Mucosa of stomach (tissue), 1 donor: Measurements from ENCODE around the gene EFCAB7.

ENCODE experiments used
- H3K27me3 ChIP-seq: one replicate; pipeline ENCODE4 v1.7.0; 2013; ENCODE audit warnings: mild to moderate bottlenecking, low read length; ENCODE audit not compliant: control insufficient read depth, insufficient read depth
- H3K36me3 ChIP-seq: one replicate; pipeline ENCODE4 v1.7.0; 2013; ENCODE audit warnings: low read length; ENCODE audit not compliant: control insufficient read depth, insufficient read depth
- H3K4me1 ChIP-seq: one replicate; pipeline ENCODE4 v1.7.0; 2013; ENCODE audit warnings: mild to moderate bottlenecking, low read length; ENCODE audit not compliant: control insufficient read depth, insufficient read depth
- H3K4me3 ChIP-seq: one replicate; pipeline ENCODE4 v1.7.0; 2013; ENCODE audit warnings: low read length
- H3K9ac ChIP-seq: one replicate; pipeline ENCODE4 v1.7.0; 2013; ENCODE audit warnings: mild to moderate bottlenecking, low read length, moderate library complexity
- H3K9me3 ChIP-seq: one replicate; pipeline ENCODE4 v1.7.0; 2013; ENCODE audit warnings: mild to moderate bottlenecking, low read length, moderate library complexity; ENCODE audit not compliant: control insufficient read depth
- donor health status: Pancreatic carcinoma.

The EFCAB7 gene

DNA sequence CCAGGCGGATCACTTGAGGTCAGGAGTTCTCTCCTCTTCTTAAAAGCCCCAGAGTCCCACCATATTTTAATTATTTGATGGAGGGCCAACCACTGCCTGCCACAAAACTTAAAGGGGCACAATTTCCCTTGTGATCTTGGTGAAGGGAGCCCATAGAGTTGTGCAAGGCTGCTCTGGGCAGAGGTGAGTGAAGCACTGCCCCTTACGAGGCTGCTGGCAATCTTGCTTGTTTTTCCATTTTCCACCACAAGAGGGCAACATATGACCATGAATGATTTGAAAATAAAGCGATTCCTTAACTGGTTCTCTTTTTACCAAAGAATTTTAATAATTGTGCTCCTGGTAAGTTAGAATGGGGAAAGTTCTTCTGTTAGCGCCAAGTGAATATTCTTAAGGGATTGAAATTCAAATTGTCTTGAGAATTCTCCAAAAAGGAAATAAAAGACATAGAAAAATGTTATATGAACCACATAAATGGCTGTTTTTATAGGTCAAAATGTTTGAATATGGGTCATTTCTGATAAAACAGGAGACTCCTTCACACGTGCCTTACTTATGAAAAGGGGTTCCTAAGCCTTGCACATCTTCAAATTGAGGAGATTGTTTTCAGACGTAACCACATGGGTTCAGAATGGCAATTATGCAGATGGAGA, 92.6 kb downstream of the EFCAB7 start:
- Histone ChIP-seq H3K9ac (no peak overlapping the region), H3K27me3 (no peaks in the 10 kb centered on the region), H3K36me3 (no peaks in the 10 kb centered on the region), H3K9me3 (no peaks in the 10 kb centered on the region), H3K4me3 (no peak overlapping the region), H3K4me1 (no peaks in the 10 kb centered on the region)

DNA sequence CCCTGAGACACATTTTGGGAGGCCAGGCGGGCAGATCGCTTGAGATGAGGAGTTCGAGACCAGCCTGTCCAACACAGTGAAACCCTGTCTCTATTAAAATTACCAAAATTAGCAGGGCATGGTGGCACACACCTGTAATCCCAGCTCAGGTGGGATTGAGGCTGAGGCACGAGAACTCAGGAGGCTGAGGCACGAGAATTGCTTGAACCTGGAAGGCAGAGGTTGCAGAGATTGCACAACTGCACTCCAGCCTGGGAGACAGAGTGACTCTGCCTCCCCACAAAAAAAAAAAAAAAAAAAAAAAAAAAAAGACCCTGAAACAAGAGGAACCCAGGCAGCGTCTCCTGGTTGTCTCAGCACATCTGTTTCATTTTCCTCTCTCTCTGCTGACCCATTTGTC, 94.1 kb downstream of the EFCAB7 start:
- no peak overlapping the region for H3K4me3 ChIP-seq
- no peaks in the 10 kb centered on the region for H3K27me3 ChIP-seq
- no peak overlapping the region for H3K9ac ChIP-seq
- no peaks in the 10 kb centered on the region for H3K36me3 ChIP-seq
- H3K9me3 ChIP-seq, result no peaks in the 10 kb centered on the region
- no peaks in the 10 kb centered on the region for H3K4me1 ChIP-seq

DNA sequence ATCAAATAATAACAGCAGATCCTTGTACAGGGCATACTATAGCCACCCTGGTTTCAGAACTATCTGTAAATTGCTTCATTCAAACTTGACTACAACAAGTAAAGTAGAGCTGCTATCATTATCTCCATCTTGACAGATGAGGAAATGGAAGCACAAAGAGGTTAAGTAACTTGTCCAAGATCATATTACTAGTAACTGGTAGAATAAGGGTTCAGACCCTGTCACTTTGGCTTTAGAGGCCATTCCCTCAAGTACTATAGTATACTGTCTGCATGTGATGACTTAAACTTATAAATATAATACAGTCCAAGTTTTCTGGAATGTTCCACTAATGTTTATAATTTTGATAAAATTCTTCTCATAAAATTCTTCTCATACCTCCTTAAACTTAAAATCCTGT, 94.7 kb downstream of the EFCAB7 start:
- no peak overlapping the region for H3K9ac ChIP-seq
- no peaks in the 10 kb centered on the region for H3K9me3 ChIP-seq

DNA sequence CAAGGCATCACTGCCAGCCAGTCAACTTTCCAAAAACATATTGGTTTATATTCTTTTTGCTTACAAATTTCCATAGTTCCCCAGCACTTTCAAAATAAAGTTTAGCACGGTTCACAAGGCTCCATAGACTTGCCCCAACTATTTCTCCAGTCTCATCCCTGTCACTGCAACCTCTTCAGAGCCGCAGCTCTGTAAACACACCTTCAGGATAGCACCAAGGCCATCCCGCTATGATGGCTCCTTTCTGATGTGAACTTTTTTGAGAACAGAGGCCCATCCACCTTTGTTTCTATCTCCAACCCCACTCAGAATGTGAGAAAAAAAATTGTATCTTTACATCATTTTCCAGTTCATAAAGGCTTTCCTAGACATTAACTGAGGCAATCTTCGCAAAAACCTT, 96.2 kb downstream of the EFCAB7 start:
- Histone ChIP-seq H3K9me3 (no peaks in the 10 kb centered on the region), H3K4me1 (no peaks in the 10 kb centered on the region), H3K4me3 (no peak overlapping the region), H3K36me3 (no peaks in the 10 kb centered on the region), H3K27me3 (no peaks in the 10 kb centered on the region), H3K9ac (no peak overlapping the region)

More for the DNA sequence above, 94.7 kb downstream of the EFCAB7 start:
- Histone ChIP-seq H3K27me3 (no peaks in the 10 kb centered on the region), H3K4me1 (no peaks in the 10 kb centered on the region), H3K4me3 (no peak overlapping the region), H3K36me3 (no peaks in the 10 kb centered on the region)

DNA sequence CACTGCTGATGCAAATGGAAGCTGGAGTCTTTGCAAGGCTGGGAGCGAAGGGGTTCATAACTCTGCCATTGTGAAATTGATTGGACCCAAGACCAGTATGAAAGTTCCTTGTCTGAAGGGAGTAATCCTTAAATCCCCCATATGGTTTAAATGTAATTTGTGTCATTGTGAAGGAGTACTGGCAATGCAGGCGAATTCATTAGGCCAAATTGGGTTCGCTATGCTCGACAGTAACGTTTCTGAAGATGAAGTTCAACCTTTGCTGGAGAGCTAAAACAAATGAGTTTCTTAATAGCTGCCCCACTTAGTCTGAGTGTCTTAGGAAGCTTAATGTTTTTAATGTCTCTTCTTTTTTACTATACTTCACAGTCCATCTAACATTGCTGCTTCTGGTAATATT, 97.3 kb downstream of the EFCAB7 start:
- H3K36me3 ChIP-seq, result no peaks in the 10 kb centered on the region
- H3K27me3 ChIP-seq, result no peaks in the 10 kb centered on the region
- H3K9me3 ChIP-seq, result no peaks in the 10 kb centered on the region
- H3K9ac ChIP-seq, result no peak overlapping the region
- H3K4me3 ChIP-seq, result no peak overlapping the region
- no peaks in the 10 kb centered on the region for H3K4me1 ChIP-seq

DNA sequence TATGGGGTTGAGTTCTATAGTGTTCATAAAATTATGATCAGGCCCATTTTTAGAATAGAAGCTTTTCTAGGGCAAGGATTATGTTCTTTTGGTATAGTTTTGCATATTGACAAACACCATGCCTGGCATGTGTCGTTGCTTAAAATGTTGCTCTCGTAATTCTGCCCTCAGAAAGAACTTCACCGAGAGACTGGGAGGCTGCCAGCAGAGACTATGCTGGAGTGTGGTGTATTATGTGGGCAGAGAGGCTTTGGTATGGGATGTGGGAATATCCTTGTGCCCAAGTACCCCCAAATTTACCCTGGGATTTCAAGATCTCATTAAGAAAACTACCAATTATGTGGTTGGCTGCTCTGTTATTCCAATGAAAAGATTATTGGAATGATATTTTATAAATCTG, 97.8 kb downstream of the EFCAB7 start:
- Histone ChIP-seq H3K4me3 (no peak overlapping the region), H3K9me3 (no peaks in the 10 kb centered on the region), H3K9ac (no peak overlapping the region), H3K27me3 (no peaks in the 10 kb centered on the region), H3K36me3 (no peaks in the 10 kb centered on the region), H3K4me1 (no peaks in the 10 kb centered on the region)

DNA sequence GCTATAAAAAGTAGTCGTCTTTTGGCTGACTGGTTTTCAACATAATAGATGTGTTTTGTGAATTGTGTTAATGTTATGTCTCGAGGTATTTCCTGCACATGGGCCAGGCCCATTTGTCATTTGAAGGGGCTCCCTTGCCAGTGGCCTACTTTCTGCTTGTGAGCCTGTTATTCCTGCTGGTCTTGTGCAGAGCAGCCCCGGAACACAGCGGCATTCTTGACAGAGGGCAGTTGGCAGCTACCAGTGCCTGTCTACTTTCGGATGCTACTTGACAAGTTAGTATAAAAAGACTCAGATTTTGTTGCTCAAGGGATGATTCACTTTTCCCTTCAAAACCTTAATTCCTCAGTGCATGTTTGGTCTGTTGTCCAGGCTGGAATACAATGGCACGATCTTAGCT, 98.4 kb downstream of the EFCAB7 start:
- no peak overlapping the region for H3K9ac ChIP-seq
- no peaks in the 10 kb centered on the region for H3K9me3 ChIP-seq
- no peaks in the 10 kb centered on the region for H3K4me1 ChIP-seq
- no peaks in the 10 kb centered on the region for H3K36me3 ChIP-seq
- H3K27me3 ChIP-seq, result no peaks in the 10 kb centered on the region
- H3K4me3 ChIP-seq, result no peak overlapping the region
